ENCODE data around the gene RAB7A. TPM values are rescaled to one million over a fixed set of nuclear protein-coding genes. Genes with fewer than 3 reads are reported as not detected.

RAB7A gene
- total and polyA plus RNA-seq, 2 experiments from 2014 or later = 89.8 to 156 TPM

GRCh38 chr3:128761392-128761791, 35.4 kb downstream of the RAB7A start:
- Histone ChIP-seq H3K4me2 (no peak overlapping the region), H3K4me3 (no peak overlapping the region), H4K20me1 (replicated peaks; ENCODE audit: insufficient read depth) (peaks cover 58% of the 10 kb centered on the region), H3K4me1 (ENCODE audit: insufficient read depth) (peaks cover 19% of the 10 kb centered on the region), H2AFZ (no peak overlapping the region), H3K36me3 (ENCODE audit: insufficient read depth) (no peaks in the 10 kb centered on the region), H3K27me3 (ENCODE audit: insufficient read depth) (no peaks in the 10 kb centered on the region), H3K9me2 (ENCODE audit: insufficient read depth) (no peaks in the 10 kb centered on the region), H3F3A (replicated peaks; ENCODE audit: low read depth) (no peaks in the 10 kb centered on the region), H3K27ac (ENCODE audit: low read depth) (no peak overlapping the region), H3K79me2 (replicated peaks; ENCODE audit: insufficient read depth) (peaks cover 96% of the 10 kb centered on the region)
- peaks cover 11% of the 10 kb centered on the region for H3K4me1 Mint-ChIP-seq
- no peak overlapping the region for H3K27ac Mint-ChIP-seq
- DNase-seq (ENCODE audit: low spot score) (no peak), ATAC-seq (no peak)
- H3K9me3 Mint-ChIP-seq = no peaks in the 10 kb centered on the region; the same call in 2 of the 3 replicates
- H3K4me3 Mint-ChIP-seq = no peak overlapping the region
- TF ChIP-seq CTCF (conservative IDR thresholded peaks at IDR 0.05; ENCODE audit: low read depth in 2 of 2) = no peak
- no peak for TF ChIP-seq ZNF331 (CRISPR knock-in tag; IDR thresholded peaks at IDR 0.05; ENCODE audit: low read depth)
- TF ChIP-seq JUNB (IDR thresholded peaks at IDR 0.05; ENCODE audit: unreplicated experiment) = no peak
- TF ChIP-seq ETS1 (IDR thresholded peaks at IDR 0.05) = no peak
- no peak for TF ChIP-seq NANOG (IDR thresholded peaks at IDR 0.05; ENCODE audit: borderline replicate concordance)
- TF ChIP-seq ZNF114 (CRISPR knock-in tag; IDR thresholded peaks at IDR 0.05) = no peak
- TF ChIP-seq STAT1 (IDR thresholded peaks at IDR 0.05; ENCODE audit: unreplicated experiment) = no peak
- no peak for TF ChIP-seq EZH2phosphoT487 (IDR thresholded peaks at IDR 0.05; ENCODE audit: unreplicated experiment)
- peaks cover 2% of the 10 kb centered on the region for H3K27me3 Mint-ChIP-seq (ENCODE audit: insufficient read depth, low read depth, poor library complexity)
- H3K36me3 Mint-ChIP-seq (ENCODE audit: low read depth) = peaks cover 22% of the 10 kb centered on the region

GRCh38 chr3:128763967-128764366, 38.0 kb downstream of the RAB7A start:
- Histone ChIP-seq H3K36me3 (ENCODE audit: insufficient read depth) (no peaks in the 10 kb centered on the region), H3K27me3 (ENCODE audit: insufficient read depth) (no peaks in the 10 kb centered on the region), H3K4me2 (no peak overlapping the region), H3K27ac (ENCODE audit: low read depth) (no peak overlapping the region), H2AFZ (no peak overlapping the region), H3F3A (replicated peaks; ENCODE audit: low read depth) (no peaks in the 10 kb centered on the region; the same call in 1 of the 2 replicates), H3K79me2 (replicated peaks; ENCODE audit: insufficient read depth) (peaks cover 97% of the 10 kb centered on the region), H4K20me1 (replicated peaks; ENCODE audit: insufficient read depth) (peaks cover 59% of the 10 kb centered on the region), H3K4me3 (no peak overlapping the region), H3K4me1 (ENCODE audit: insufficient read depth) (peaks cover 26% of the 10 kb centered on the region), H3K9me2 (ENCODE audit: insufficient read depth) (no peaks in the 10 kb centered on the region)
- H3K36me3 Mint-ChIP-seq (ENCODE audit: low read depth) = peaks cover 19% of the 10 kb centered on the region; the same call in 2 of the 3 replicates
- no peak for ATAC-seq
- peaks cover 27% of the 10 kb centered on the region for H3K4me1 Mint-ChIP-seq
- no peak overlapping the region for H3K4me3 Mint-ChIP-seq
- DNase-seq (ENCODE audit: low spot score) = no peak
- H3K27ac Mint-ChIP-seq = no peak overlapping the region
- H3K9me3 Mint-ChIP-seq = no peaks in the 10 kb centered on the region
- H3K27me3 Mint-ChIP-seq (ENCODE audit: insufficient read depth, low read depth, poor library complexity) = peaks cover 8% of the 10 kb centered on the region
- no peak for TF ChIP-seq STAT1 (IDR thresholded peaks at IDR 0.05; ENCODE audit: unreplicated experiment)
- TF ChIP-seq CTCF (conservative IDR thresholded peaks at IDR 0.05; ENCODE audit: low read depth in 2 of 2) = no peak
- no peak for TF ChIP-seq ZNF114 (CRISPR knock-in tag; IDR thresholded peaks at IDR 0.05)
- TF ChIP-seq JUNB (IDR thresholded peaks at IDR 0.05; ENCODE audit: unreplicated experiment) = no peak
- no peak for TF ChIP-seq CREB1 (CRISPR knock-in tag; IDR thresholded peaks at IDR 0.05; ENCODE audit: low read depth)
- TF ChIP-seq EZH2phosphoT487 (IDR thresholded peaks at IDR 0.05; ENCODE audit: unreplicated experiment) = no peak
- no peak for TF ChIP-seq REST (IDR thresholded peaks at IDR 0.05; ENCODE audit: unreplicated experiment)
